ENCODE results near the gene TFAP2A.

- TF ChIP-seq EZH2phosphoT487 (IDR thresholded peaks at IDR 0.05) (no peak), CTCF (IDR thresholded peaks at IDR 0.05) (no peak), EZH2 (IDR thresholded peaks at IDR 0.05) (no peak)
Measured at GRCh38 chr6:10363911-10364310, 51.0 kb downstream of the TFAP2A start.

Data from neural progenitor cell (in vitro differentiated cells).